ENCODE measurements around the gene SLC66A1.

Gene SLC66A1

DNA sequence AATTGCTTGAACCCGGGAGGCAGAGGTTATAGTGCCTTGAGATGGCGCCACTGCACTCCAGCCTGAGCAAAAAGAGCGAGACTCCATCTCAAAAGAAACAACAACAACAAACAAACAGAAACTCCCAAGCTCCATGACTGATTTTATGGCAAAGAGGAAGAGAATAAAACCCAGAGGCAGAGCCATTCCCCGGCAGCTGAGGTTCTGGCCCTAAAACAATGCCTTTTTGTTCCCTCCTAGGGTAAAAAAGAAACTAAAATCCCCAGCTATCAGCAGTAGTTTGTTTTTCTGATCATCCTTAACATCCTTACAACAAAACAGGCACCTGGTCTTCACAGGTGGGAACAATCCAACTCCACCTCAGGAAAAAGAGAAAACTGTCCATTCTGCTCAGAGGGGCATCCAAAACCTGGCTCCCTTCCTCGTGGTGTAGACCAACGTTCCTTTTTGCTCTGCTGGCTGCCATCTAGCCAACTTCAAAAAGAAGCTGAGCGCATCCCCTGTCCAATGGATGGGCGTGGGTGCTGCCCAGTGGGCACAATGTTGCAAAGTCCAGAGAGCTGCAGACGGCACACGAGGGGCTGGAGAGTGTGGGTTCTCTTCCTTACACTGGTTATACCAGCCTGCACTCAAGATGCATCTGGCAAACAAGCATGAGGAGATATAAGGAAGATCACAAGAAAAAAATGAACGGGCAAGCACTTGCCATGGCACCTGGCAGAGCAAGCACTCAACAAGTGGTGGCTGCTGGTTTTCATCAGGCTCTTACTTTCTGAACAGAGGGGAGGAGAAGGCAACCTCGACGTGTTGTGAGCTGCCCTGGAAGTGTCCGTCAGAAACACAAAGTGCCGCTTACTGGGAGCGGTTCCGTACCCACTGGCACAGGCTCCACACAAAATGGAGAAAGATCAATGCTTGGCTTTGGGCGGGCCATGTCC lies 54.7 kb downstream of the SLC66A1 start:
- TF ChIP-seq, protein P1, sequence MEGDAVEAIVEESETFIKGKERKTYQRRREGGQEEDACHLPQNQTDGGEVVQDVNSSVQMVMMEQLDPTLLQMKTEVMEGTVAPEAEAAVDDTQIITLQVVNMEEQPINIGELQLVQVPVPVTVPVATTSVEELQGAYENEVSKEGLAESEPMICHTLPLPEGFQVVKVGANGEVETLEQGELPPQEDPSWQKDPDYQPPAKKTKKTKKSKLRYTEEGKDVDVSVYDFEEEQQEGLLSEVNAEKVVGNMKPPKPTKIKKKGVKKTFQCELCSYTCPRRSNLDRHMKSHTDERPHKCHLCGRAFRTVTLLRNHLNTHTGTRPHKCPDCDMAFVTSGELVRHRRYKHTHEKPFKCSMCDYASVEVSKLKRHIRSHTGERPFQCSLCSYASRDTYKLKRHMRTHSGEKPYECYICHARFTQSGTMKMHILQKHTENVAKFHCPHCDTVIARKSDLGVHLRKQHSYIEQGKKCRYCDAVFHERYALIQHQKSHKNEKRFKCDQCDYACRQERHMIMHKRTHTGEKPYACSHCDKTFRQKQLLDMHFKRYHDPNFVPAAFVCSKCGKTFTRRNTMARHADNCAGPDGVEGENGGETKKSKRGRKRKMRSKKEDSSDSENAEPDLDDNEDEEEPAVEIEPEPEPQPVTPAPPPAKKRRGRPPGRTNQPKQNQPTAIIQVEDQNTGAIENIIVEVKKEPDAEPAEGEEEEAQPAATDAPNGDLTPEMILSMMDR (conservative IDR thresholded peaks at IDR 0.05; ENCODE audit: low read depth, low read length): no peak
- no peak overlapping the region for H3K4me3 ChIP-seq (ENCODE audit: low read depth, low read length)
- DNase-seq (ENCODE audit: low read depth): no peak

DNA sequence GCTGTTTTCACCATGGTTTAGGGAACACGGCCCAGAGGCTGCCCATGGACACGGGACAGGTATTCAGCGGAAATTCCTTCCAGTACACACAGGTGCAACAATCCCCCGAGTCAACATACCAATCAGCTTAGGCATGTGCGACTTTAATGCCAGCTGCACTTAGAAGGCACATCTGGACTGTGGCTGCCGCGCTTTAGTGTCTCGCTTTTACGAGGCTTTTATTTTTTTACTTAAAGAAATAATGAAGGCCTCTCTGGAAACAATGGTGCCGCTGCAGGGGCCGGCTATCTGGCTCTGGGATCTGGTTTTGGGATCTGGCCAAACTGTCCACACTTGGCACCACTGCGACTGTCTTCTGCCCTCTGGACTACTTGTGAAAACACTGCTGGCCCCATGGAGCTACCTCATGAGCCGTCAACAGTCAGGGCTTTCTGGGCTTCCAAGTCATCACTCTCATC lies 55.5 kb downstream of the SLC66A1 start:
- no peak overlapping the region for H3K4me3 ChIP-seq (ENCODE audit: low read depth, low read length)
- no peak for DNase-seq (ENCODE audit: low read depth)
- TF ChIP-seq, protein P1 (conservative IDR thresholded peaks at IDR 0.05; ENCODE audit: low read depth, low read length): no peak

DNA sequence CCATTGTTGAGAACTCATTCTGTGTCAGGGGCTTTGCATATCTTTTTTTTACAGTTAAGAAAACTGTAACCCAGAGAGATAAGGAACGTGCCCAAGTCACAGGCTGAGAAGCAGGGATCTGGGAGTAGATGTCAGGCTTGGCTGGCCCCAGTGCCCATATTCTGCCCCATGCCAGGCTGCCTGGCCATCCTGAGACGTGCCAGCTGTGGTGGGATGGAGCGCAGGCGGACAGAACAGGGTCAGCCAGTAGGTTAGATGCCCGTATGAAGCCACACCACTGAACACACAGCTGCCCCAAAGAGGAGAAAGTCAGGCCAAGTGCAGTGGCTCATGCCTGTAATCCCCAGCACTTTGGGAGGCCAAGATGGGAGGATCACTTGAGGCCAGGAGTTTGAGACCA lies 55.9 kb downstream of the SLC66A1 start:
- no peak overlapping the region for H3K4me3 ChIP-seq (ENCODE audit: low read depth, low read length)
- TF ChIP-seq, protein P1 (conservative IDR thresholded peaks at IDR 0.05; ENCODE audit: low read depth, low read length): no peak
- DNase-seq (ENCODE audit: low read depth): no peak

DNA sequence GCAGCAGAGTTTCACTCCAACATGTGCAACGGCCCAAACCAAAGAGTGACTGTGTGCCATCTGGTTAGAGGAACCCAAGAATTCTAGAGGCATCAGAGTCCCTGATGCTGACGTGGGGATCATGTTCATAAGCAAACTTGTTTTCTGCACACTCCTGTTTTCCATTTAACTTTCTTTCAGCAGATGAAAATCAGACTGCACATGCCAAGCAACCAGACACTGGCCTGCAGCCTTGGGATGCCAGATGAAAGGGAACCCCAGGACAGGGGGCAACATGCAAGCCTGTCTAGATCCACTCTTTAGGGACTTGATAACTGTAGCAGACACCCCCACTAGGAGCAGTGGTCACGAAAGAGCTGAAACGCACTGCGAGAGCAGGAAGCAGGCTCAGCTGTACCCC lies 56.8 kb downstream of the SLC66A1 start:
- no peak overlapping the region for H3K4me3 ChIP-seq (ENCODE audit: low read depth, low read length)
- TF ChIP-seq, protein P1 (conservative IDR thresholded peaks at IDR 0.05; ENCODE audit: low read depth, low read length): no peak
- DNase-seq (ENCODE audit: low read depth): no peak

DNA sequence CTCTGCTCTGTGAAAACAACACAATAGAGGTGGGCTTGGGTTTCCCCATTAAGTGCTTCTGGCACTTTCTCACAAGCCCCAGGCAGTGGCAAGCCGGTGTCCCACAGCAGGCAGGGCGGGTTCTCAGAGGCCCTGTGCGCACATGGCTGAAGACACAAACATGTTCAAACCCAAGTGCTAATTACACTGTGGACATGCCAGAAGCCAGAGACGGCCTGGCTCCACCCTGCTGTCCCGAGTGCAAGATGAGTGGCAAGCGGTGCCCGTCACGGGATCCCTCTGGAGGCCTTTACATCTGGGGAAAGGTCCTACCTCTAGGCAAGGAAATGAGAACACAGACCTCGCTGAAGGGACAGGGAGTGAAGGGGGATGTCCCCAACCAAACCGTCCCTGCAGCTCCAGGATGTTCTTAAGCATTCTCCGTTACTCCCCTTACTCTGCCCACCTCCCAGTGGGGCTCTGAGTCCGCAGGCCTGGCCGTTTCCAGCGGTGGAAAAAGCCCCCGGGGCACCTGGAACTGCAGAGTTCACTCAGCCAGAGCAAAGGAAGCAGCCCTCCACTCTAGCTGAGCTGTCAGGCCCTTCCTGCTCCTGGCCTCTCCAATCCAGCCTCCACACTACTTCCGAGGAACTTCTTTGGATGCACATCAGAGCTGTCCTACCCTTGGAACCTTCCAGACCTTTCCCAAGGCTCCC lies 57.4 kb downstream of the SLC66A1 start:
- no peak for DNase-seq (ENCODE audit: low read depth)
- TF ChIP-seq, protein P1 (conservative IDR thresholded peaks at IDR 0.05; ENCODE audit: low read depth, low read length): no peak
- H3K4me3 ChIP-seq (ENCODE audit: low read depth, low read length): no peak overlapping the region

DNA sequence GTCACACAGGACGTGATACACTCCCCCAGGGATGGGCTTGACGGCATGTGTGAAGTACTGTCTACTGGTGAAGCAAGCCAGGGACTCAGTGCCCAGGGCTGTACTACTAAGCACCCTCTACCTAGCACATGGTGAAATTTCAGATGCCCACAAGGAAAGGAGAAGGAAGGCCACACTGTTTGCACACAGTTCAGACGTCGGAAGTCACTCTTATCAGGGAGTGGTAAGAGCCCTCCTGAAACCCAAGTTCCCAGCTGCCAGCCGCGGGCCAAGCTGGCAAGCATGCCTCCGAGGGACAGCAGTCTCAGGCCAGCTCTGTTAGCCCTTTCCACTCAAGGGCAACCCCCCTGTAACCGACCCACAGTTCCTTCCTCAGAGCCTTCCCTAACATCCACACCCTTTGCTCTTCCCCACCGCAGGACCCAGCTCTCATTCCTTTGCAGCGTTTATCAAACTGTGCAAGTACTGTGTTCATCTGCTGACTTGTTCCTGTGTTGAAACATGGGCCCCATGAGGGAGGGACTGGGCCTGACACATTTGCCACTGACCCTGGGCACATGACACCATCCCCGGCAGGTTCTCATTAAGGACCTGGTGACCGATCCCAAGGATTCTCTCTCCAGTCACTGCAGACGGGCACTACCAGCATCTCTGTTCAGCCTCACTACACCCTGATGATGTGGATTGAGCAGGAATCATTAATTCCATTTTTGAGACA lies 58.5 kb downstream of the SLC66A1 start:
- no peak overlapping the region for H3K4me3 ChIP-seq (ENCODE audit: low read depth, low read length)
- TF ChIP-seq, protein P1 (conservative IDR thresholded peaks at IDR 0.05; ENCODE audit: low read depth, low read length): no peak
- no peak for DNase-seq (ENCODE audit: low read depth)

Data from choroid plexus epithelial cell (primary cell).